ENCODE data around the gene FAM13A. TPM values are rescaled to one million over a fixed set of nuclear protein-coding genes. Genes with fewer than 3 reads are reported as not detected.
A peak's percentile ranks its signal among the peaks of the same experiment; 100 is the strongest.

Gene FAM13A
- total and polyA plus RNA-seq, 9 of the 15 experiments (the other 6 are each of a cell fraction or from before 2014, with no cell fraction given): 11.3 to 23.3 (median 14.7) TPM

GRCh38 chr4:88823058-88823919 lies 233.7 kb downstream of the FAM13A start (continued):
- no peak for TF ChIP-seq HMG20A (CRISPR knock-in tag; conservative IDR thresholded peaks at IDR 0.05)
- TF ChIP-seq HSF4 (CRISPR knock-in tag; IDR thresholded peaks at IDR 0.05; ENCODE audit: borderline replicate concordance): no peak
- no peak for TF ChIP-seq SMC3 (conservative IDR thresholded peaks at IDR 0.05; ENCODE audit: insufficient read depth, low read depth, low read length)
- TF ChIP-seq COPS2 (conservative IDR thresholded peaks at IDR 0.05): no peak
- TF ChIP-seq KHSRP (IDR thresholded peaks at IDR 0.05): no peak
- TF ChIP-seq, protein P1, sequence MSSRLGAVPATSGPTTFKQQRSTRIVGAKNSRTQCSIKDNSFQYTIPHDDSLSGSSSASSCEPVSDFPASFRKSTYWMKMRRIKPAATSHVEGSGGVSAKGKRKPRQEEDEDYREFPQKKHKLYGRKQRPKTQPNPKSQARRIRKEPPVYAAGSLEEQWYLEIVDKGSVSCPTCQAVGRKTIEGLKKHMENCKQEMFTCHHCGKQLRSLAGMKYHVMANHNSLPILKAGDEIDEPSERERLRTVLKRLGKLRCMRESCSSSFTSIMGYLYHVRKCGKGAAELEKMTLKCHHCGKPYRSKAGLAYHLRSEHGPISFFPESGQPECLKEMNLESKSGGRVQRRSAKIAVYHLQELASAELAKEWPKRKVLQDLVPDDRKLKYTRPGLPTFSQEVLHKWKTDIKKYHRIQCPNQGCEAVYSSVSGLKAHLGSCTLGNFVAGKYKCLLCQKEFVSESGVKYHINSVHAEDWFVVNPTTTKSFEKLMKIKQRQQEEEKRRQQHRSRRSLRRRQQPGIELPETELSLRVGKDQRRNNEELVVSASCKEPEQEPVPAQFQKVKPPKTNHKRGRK (tag; IDR thresholded peaks at IDR 0.05): no peak
- TF ChIP-seq, protein P2, sequence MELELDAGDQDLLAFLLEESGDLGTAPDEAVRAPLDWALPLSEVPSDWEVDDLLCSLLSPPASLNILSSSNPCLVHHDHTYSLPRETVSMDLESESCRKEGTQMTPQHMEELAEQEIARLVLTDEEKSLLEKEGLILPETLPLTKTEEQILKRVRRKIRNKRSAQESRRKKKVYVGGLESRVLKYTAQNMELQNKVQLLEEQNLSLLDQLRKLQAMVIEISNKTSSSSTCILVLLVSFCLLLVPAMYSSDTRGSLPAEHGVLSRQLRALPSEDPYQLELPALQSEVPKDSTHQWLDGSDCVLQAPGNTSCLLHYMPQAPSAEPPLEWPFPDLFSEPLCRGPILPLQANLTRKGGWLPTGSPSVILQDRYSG (tag; conservative IDR thresholded peaks at IDR 0.05; ENCODE audit: low read depth): no peak
- 0 out of 2 replicates have a peak, but pooled peaks have one; percentile 68 for TF ChIP-seq NCOA1 (IDR thresholded peaks at IDR 0.05; ENCODE audit: low read depth)
- TF ChIP-seq, protein P3, sequence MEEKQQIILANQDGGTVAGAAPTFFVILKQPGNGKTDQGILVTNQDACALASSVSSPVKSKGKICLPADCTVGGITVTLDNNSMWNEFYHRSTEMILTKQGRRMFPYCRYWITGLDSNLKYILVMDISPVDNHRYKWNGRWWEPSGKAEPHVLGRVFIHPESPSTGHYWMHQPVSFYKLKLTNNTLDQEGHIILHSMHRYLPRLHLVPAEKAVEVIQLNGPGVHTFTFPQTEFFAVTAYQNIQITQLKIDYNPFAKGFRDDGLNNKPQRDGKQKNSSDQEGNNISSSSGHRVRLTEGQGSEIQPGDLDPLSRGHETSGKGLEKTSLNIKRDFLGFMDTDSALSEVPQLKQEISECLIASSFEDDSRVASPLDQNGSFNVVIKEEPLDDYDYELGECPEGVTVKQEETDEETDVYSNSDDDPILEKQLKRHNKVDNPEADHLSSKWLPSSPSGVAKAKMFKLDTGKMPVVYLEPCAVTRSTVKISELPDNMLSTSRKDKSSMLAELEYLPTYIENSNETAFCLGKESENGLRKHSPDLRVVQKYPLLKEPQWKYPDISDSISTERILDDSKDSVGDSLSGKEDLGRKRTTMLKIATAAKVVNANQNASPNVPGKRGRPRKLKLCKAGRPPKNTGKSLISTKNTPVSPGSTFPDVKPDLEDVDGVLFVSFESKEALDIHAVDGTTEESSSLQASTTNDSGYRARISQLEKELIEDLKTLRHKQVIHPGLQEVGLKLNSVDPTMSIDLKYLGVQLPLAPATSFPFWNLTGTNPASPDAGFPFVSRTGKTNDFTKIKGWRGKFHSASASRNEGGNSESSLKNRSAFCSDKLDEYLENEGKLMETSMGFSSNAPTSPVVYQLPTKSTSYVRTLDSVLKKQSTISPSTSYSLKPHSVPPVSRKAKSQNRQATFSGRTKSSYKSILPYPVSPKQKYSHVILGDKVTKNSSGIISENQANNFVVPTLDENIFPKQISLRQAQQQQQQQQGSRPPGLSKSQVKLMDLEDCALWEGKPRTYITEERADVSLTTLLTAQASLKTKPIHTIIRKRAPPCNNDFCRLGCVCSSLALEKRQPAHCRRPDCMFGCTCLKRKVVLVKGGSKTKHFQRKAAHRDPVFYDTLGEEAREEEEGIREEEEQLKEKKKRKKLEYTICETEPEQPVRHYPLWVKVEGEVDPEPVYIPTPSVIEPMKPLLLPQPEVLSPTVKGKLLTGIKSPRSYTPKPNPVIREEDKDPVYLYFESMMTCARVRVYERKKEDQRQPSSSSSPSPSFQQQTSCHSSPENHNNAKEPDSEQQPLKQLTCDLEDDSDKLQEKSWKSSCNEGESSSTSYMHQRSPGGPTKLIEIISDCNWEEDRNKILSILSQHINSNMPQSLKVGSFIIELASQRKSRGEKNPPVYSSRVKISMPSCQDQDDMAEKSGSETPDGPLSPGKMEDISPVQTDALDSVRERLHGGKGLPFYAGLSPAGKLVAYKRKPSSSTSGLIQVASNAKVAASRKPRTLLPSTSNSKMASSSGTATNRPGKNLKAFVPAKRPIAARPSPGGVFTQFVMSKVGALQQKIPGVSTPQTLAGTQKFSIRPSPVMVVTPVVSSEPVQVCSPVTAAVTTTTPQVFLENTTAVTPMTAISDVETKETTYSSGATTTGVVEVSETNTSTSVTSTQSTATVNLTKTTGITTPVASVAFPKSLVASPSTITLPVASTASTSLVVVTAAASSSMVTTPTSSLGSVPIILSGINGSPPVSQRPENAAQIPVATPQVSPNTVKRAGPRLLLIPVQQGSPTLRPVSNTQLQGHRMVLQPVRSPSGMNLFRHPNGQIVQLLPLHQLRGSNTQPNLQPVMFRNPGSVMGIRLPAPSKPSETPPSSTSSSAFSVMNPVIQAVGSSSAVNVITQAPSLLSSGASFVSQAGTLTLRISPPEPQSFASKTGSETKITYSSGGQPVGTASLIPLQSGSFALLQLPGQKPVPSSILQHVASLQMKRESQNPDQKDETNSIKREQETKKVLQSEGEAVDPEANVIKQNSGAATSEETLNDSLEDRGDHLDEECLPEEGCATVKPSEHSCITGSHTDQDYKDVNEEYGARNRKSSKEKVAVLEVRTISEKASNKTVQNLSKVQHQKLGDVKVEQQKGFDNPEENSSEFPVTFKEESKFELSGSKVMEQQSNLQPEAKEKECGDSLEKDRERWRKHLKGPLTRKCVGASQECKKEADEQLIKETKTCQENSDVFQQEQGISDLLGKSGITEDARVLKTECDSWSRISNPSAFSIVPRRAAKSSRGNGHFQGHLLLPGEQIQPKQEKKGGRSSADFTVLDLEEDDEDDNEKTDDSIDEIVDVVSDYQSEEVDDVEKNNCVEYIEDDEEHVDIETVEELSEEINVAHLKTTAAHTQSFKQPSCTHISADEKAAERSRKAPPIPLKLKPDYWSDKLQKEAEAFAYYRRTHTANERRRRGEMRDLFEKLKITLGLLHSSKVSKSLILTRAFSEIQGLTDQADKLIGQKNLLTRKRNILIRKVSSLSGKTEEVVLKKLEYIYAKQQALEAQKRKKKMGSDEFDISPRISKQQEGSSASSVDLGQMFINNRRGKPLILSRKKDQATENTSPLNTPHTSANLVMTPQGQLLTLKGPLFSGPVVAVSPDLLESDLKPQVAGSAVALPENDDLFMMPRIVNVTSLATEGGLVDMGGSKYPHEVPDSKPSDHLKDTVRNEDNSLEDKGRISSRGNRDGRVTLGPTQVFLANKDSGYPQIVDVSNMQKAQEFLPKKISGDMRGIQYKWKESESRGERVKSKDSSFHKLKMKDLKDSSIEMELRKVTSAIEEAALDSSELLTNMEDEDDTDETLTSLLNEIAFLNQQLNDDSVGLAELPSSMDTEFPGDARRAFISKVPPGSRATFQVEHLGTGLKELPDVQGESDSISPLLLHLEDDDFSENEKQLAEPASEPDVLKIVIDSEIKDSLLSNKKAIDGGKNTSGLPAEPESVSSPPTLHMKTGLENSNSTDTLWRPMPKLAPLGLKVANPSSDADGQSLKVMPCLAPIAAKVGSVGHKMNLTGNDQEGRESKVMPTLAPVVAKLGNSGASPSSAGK (IDR thresholded peaks at IDR 0.05): 0 out of 2 replicates have a peak, but pooled peaks have one; percentile 29
- TF ChIP-seq, protein P4, sequence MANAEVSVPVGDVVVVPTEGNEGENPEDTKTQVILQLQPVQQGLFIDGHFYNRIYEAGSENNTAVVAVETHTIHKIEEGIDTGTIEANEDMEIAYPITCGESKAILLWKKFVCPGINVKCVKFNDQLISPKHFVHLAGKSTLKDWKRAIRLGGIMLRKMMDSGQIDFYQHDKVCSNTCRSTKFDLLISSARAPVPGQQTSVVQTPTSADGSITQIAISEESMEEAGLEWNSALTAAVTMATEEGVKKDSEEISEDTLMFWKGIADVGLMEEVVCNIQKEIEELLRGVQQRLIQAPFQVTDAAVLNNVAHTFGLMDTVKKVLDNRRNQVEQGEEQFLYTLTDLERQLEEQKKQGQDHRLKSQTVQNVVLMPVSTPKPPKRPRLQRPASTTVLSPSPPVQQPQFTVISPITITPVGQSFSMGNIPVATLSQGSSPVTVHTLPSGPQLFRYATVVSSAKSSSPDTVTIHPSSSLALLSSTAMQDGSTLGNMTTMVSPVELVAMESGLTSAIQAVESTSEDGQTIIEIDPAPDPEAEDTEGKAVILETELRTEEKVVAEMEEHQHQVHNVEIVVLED (CRISPR knock-in tag; IDR thresholded peaks at IDR 0.05): no peak

Data from K562 (cell line).